Measurements from ENCODE around the gene RPLP1.
A peak's percentile ranks its signal among the peaks of the same experiment; 100 is the strongest.

DNA sequence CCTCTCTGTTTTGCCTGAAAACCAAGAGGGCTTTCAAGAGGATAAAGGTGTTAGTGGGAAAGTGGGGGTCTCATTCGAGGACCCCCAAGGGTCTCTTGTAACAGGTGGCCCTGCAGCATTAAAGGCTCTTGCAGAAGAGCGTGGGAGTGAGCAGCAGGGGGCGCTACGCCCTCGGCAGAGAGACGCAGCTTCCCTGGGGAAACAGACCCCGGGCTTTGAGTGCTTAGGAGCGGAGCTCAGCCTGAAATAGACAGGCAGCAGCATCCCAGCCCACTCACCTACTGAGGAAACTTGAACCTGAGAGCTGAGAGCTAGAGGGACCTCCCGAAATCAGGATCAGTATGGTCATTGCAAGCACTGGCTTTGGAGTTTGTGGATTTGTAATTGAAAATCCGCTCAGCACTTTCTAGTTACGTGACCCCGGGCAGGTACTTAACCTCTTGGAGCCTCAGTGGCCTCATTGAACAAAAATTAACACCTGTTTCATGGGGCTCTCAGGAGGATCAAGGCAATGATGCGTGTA is 25.7 kb downstream of the RPLP1 start:
- TF ChIP-seq, protein P1, sequence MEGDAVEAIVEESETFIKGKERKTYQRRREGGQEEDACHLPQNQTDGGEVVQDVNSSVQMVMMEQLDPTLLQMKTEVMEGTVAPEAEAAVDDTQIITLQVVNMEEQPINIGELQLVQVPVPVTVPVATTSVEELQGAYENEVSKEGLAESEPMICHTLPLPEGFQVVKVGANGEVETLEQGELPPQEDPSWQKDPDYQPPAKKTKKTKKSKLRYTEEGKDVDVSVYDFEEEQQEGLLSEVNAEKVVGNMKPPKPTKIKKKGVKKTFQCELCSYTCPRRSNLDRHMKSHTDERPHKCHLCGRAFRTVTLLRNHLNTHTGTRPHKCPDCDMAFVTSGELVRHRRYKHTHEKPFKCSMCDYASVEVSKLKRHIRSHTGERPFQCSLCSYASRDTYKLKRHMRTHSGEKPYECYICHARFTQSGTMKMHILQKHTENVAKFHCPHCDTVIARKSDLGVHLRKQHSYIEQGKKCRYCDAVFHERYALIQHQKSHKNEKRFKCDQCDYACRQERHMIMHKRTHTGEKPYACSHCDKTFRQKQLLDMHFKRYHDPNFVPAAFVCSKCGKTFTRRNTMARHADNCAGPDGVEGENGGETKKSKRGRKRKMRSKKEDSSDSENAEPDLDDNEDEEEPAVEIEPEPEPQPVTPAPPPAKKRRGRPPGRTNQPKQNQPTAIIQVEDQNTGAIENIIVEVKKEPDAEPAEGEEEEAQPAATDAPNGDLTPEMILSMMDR (IDR thresholded peaks at IDR 0.05; ENCODE audit: low read depth, low read length): peak; percentile 98
- TF ChIP-seq EZH2phosphoT487 (IDR thresholded peaks at IDR 0.05; ENCODE audit: low read depth): no peak
